ENCODE data around the gene RFK.
"Not testable (repeated sequence)": the region's sequence is repeated elsewhere in the genome, so short reads cannot be mapped to it uniquely, and the experiment has no call there.

The RFK gene

GRCh38 chr9:76371901-76372300 lies 22.3 kb downstream of the RFK start:
- DNase-seq (ENCODE audit: low read depth) = peak; percentile 61
- no peak for TF ChIP-seq CTCF (IDR thresholded peaks at IDR 0.05; ENCODE audit: insufficient read depth, low read depth, low read length, missing control alignments)
- no peak overlapping the region for H3K4me3 ChIP-seq (ENCODE audit: low read length)

GRCh38 chr9:76370396-76371023 lies 23.7 kb downstream of the RFK start:
- TF ChIP-seq CTCF (IDR thresholded peaks at IDR 0.05; ENCODE audit: insufficient read depth, low read depth, low read length, missing control alignments) = no peak
- H3K4me3 ChIP-seq (ENCODE audit: low read length) = no peak overlapping the region
- no peak for DNase-seq (ENCODE audit: low read depth)

- TF ChIP-seq CTCF (IDR thresholded peaks at IDR 0.05; ENCODE audit: insufficient read depth, low read depth, low read length, missing control alignments) = no peak
- peak; percentile 26 for DNase-seq (ENCODE audit: low read depth)
- H3K4me3 ChIP-seq (ENCODE audit: low read length) = no peak overlapping the region
These were observed 24.6 kb downstream of the RFK start for GRCh38 chr9:76369583-76369982.

GRCh38 chr9:76366275-76366674 lies 28.0 kb downstream of the RFK start:
- DNase-seq (ENCODE audit: low read depth) = no peak
- TF ChIP-seq CTCF (IDR thresholded peaks at IDR 0.05; ENCODE audit: insufficient read depth, low read depth, low read length, missing control alignments) = no peak
- no peak overlapping the region for H3K4me3 ChIP-seq (ENCODE audit: low read length)

GRCh38 chr9:76365028-76365427 lies 29.2 kb downstream of the RFK start:
- peak; percentile 81 for DNase-seq (ENCODE audit: low read depth)
- TF ChIP-seq CTCF (IDR thresholded peaks at IDR 0.05; ENCODE audit: insufficient read depth, low read depth, low read length, missing control alignments) = no peak
- H3K4me3 ChIP-seq (ENCODE audit: low read length) = no peak overlapping the region

GRCh38 chr9:76363032-76363395 lies 31.2 kb downstream of the RFK start:
- no peak overlapping the region for H3K4me3 ChIP-seq (ENCODE audit: low read length)
- no peak for DNase-seq (ENCODE audit: low read depth)
- no peak for TF ChIP-seq CTCF (IDR thresholded peaks at IDR 0.05; ENCODE audit: insufficient read depth, low read depth, low read length, missing control alignments)

- H3K4me3 ChIP-seq (ENCODE audit: low read length); DNase-seq (ENCODE audit: low read depth): not testable (repeated sequence)
These were observed 31.7 kb downstream of the RFK start for GRCh38 chr9:76362332-76363031.

Measured in epithelial cell of esophagus (primary cell).